K562 (cell line): ENCODE data around the gene PLEKHA8. TPM values are rescaled to one million over a fixed set of nuclear protein-coding genes. Genes with fewer than 3 reads are reported as not detected.

Source experiments
- CHD7 ChIP-seq: fragments of 200-600 bp; sonication (generic); IDR thresholded peaks from one replicate; pipeline ENCODE4 v1.6.1; 2012; ENCODE audit warnings: mild to moderate bottlenecking, low read depth, low read length, inconsistent platforms
- FOXK2 ChIP-seq, 2 experiments: fragments of 450-650 bp; IDR thresholded peaks in 1 of 2; conservative IDR thresholded peaks in 1 of 2; 2 replicates each; pipeline ENCODE4 v1.6.1; 2016; ENCODE audit warnings: low read depth in 2 of 2, mild to moderate bottlenecking in 1 of 2
- HMGN3 ChIP-seq: IDR thresholded peaks from 2 replicates; pipeline ENCODE4 v1.6.1; 2011; ENCODE audit warnings: borderline replicate concordance, low read depth, mild to moderate bottlenecking, mixed read lengths, low read length; ENCODE audit not compliant: insufficient read length; ENCODE audit errors: extremely low read depth
- NCOA2 ChIP-seq, 2 experiments: fragments of 450-650 bp; IDR thresholded peaks; 2 replicates each; pipeline ENCODE4 v1.6.1; 2018; ENCODE audit warnings: mild to moderate bottlenecking in 2 of 2, moderate library complexity in 1 of 2; ENCODE audit not compliant: partially characterized antibody in 2 of 2
- REST ChIP-seq, 2 experiments: fragments of 450-650 bp; formaldehyde crosslinking in 1 of 2; IDR thresholded peaks; 2 replicates each; pipeline versions ENCODE4 v1.4.0 to v1.6.1; 2014 to 2020; ENCODE audit warnings: mild to moderate bottlenecking in 2 of 2, borderline replicate concordance in 1 of 2, low read depth in 1 of 2
- polyA plus RNA-seq, 8 experiments: library from polyadenylated mRNA; depleted of rRNA in 4 of 8; stranded (reverse) in 5 of 8; unstranded in 3 of 8; fragments of >200 nt; fragmentation: Nextera tagmentation in 2 of 8; fragmentation: Illumina TruSeq in 1 of 8; extraction: Ambion mirVana in 2 of 8; extraction: Trizol in 1 of 8; gene quantifications; 2 replicates each; pipeline versions ENCODE4 v1.2.1 to v1.2.3, GENCODE V29; 2011 to 2014; ENCODE audit warnings: inconsistent platforms in 1 of 8, missing spikeins in 1 of 8
- total RNA-seq, 7 experiments: library from RNA; depleted of rRNA in 6 of 7; stranded (reverse); fragments of >200 nt in 6 of 7; fragmentation: Illumina TruSeq in 2 of 7; extraction: Trizol in 2 of 7; gene quantifications; 2 replicates each; pipeline versions ENCODE4 v1.2.1 to v1.2.3, GENCODE V29; 2011 to 2021; ENCODE audit warnings: low replicate concordance in 1 of 7

PLEKHA8 gene
- total and polyA plus RNA-seq, 9 of the 15 experiments (the other 6 are each of a cell fraction or from before 2014, with no cell fraction given): 3.2 to 16.3 (median 11.8) TPM

GRCh38 chr7:30026229-30027064 is 1.8 kb upstream of the PLEKHA8 start, which contains the start of gene FKBP14 (continued):
- TF ChIP-seq REST (IDR thresholded peaks at IDR 0.05; ENCODE audit: borderline replicate concordance) (no peak), REST (CRISPR knock-in tag; IDR thresholded peaks at IDR 0.05; ENCODE audit: low read depth) (no peak), FOXK2 (conservative IDR thresholded peaks at IDR 0.05 in 1 of 2, IDR thresholded peaks at IDR 0.05 in 1 of 2; ENCODE audit: low read depth in 2 of 2) (peak; percentile 62 to 71; a peak in 3 of 4 replicates), CHD7 (no peak), NCOA2 (IDR thresholded peaks at IDR 0.05; ENCODE audit: partially characterized antibody in 2 of 2) (no peak), HMGN3 (peak; percentile 29)
